Measurements from ENCODE around the gene ZNF14. TPM values are rescaled to one million over a fixed set of nuclear protein-coding genes. Genes with fewer than 3 reads are reported as not detected.
A peak's percentile ranks its signal among the peaks of the same experiment; 100 is the strongest.

ZNF14 gene
- total and polyA plus RNA-seq, 9 of the 15 experiments (the other 6 are each of a cell fraction or from before 2014, with no cell fraction given), result 1.9 to 7.0 (median 4.0) TPM

GRCh38 chr19:19776206-19777008, 43.5 kb upstream of the ZNF14 start (continued):
- TF ChIP-seq, protein P1, sequence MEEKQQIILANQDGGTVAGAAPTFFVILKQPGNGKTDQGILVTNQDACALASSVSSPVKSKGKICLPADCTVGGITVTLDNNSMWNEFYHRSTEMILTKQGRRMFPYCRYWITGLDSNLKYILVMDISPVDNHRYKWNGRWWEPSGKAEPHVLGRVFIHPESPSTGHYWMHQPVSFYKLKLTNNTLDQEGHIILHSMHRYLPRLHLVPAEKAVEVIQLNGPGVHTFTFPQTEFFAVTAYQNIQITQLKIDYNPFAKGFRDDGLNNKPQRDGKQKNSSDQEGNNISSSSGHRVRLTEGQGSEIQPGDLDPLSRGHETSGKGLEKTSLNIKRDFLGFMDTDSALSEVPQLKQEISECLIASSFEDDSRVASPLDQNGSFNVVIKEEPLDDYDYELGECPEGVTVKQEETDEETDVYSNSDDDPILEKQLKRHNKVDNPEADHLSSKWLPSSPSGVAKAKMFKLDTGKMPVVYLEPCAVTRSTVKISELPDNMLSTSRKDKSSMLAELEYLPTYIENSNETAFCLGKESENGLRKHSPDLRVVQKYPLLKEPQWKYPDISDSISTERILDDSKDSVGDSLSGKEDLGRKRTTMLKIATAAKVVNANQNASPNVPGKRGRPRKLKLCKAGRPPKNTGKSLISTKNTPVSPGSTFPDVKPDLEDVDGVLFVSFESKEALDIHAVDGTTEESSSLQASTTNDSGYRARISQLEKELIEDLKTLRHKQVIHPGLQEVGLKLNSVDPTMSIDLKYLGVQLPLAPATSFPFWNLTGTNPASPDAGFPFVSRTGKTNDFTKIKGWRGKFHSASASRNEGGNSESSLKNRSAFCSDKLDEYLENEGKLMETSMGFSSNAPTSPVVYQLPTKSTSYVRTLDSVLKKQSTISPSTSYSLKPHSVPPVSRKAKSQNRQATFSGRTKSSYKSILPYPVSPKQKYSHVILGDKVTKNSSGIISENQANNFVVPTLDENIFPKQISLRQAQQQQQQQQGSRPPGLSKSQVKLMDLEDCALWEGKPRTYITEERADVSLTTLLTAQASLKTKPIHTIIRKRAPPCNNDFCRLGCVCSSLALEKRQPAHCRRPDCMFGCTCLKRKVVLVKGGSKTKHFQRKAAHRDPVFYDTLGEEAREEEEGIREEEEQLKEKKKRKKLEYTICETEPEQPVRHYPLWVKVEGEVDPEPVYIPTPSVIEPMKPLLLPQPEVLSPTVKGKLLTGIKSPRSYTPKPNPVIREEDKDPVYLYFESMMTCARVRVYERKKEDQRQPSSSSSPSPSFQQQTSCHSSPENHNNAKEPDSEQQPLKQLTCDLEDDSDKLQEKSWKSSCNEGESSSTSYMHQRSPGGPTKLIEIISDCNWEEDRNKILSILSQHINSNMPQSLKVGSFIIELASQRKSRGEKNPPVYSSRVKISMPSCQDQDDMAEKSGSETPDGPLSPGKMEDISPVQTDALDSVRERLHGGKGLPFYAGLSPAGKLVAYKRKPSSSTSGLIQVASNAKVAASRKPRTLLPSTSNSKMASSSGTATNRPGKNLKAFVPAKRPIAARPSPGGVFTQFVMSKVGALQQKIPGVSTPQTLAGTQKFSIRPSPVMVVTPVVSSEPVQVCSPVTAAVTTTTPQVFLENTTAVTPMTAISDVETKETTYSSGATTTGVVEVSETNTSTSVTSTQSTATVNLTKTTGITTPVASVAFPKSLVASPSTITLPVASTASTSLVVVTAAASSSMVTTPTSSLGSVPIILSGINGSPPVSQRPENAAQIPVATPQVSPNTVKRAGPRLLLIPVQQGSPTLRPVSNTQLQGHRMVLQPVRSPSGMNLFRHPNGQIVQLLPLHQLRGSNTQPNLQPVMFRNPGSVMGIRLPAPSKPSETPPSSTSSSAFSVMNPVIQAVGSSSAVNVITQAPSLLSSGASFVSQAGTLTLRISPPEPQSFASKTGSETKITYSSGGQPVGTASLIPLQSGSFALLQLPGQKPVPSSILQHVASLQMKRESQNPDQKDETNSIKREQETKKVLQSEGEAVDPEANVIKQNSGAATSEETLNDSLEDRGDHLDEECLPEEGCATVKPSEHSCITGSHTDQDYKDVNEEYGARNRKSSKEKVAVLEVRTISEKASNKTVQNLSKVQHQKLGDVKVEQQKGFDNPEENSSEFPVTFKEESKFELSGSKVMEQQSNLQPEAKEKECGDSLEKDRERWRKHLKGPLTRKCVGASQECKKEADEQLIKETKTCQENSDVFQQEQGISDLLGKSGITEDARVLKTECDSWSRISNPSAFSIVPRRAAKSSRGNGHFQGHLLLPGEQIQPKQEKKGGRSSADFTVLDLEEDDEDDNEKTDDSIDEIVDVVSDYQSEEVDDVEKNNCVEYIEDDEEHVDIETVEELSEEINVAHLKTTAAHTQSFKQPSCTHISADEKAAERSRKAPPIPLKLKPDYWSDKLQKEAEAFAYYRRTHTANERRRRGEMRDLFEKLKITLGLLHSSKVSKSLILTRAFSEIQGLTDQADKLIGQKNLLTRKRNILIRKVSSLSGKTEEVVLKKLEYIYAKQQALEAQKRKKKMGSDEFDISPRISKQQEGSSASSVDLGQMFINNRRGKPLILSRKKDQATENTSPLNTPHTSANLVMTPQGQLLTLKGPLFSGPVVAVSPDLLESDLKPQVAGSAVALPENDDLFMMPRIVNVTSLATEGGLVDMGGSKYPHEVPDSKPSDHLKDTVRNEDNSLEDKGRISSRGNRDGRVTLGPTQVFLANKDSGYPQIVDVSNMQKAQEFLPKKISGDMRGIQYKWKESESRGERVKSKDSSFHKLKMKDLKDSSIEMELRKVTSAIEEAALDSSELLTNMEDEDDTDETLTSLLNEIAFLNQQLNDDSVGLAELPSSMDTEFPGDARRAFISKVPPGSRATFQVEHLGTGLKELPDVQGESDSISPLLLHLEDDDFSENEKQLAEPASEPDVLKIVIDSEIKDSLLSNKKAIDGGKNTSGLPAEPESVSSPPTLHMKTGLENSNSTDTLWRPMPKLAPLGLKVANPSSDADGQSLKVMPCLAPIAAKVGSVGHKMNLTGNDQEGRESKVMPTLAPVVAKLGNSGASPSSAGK (IDR thresholded peaks at IDR 0.05), result peak; percentile 71
- TF ChIP-seq CBFA2T3 (IDR thresholded peaks at IDR 0.05) (no peak), ZNF134 (CRISPR knock-in tag; conservative IDR thresholded peaks at IDR 0.05) (no peak), FOXJ3 (CRISPR knock-in tag; IDR thresholded peaks at IDR 0.05) (no peak), PRMT5 (CRISPR knock-in tag; IDR thresholded peaks at IDR 0.05) (no peak), CCNT2 (IDR thresholded peaks at IDR 0.05; ENCODE audit: borderline replicate concordance, extremely low read depth, insufficient read length, low read depth, low read length) (no peak), ERF (CRISPR knock-in tag; IDR thresholded peaks at IDR 0.05) (no peak), ZNF699 (CRISPR knock-in tag; IDR thresholded peaks at IDR 0.05; ENCODE audit: insufficient replicate concordance) (no peak), FOXK2 (conservative IDR thresholded peaks at IDR 0.05 in 1 of 2, IDR thresholded peaks at IDR 0.05 in 1 of 2; ENCODE audit: low read depth in 2 of 2) (peak in 1 of 2 experiments; percentile 35; a peak in 2 of 4 replicates), SOX6 (IDR thresholded peaks at IDR 0.05) (no peak), NELFE (IDR thresholded peaks at IDR 0.05; ENCODE audit: insufficient read depth, insufficient read length) (no peak), ZNF511 (CRISPR knock-in tag; IDR thresholded peaks at IDR 0.05) (no peak; the same call in 1 of the 2 replicates), TARDBP (IDR thresholded peaks at IDR 0.05) (no peak; the same call in 1 of the 2 replicates)
- TF ChIP-seq, protein P2, sequence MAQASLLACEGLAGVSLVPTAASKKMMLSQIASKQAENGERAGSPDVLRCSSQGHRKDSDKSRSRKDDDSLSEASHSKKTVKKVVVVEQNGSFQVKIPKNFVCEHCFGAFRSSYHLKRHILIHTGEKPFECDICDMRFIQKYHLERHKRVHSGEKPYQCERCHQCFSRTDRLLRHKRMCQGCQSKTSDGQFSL (CRISPR knock-in tag; IDR thresholded peaks at IDR 0.05), result no peak; the same call in 1 of the 2 replicates
- TF ChIP-seq, protein P2 (tag; IDR thresholded peaks at IDR 0.05), result no peak

Measured in K562 (cell line).